GM21619 (cell line): ENCODE data around the gene ROBO2.

Experiments
- ATAC-seq: cut with Tn5 transposase; IDR thresholded peaks from one replicate; pipeline ENCODE4 v1.9.1; 2021; ENCODE audit not compliant: unreplicated experiment

Gene ROBO2

DNA sequence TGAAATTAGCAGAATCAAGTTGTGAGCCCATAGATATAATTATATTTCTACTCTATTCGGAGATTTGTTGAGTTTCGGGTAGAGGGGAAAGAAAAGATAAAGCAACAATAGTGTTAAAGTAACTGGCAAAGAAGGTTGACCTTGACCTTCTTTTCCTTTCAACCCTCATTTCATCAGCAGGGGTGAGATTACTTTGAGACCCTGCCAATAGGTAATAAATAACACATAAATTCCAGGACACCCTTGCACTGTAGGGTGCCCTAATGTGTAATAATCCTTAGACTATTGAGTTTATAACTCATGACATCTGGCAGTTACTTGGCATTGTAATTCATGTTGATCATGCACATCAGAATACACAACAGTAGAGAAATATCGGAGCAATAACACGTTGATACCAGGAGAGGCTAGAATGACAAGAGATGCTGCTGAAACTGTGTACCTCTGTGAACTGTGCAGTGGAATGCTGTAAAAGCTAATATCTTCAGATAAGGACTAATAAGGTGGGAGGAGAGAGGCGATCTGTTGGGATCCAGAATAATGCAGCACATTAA, 426.7 kb downstream of the ROBO2 start:
- no peak for ATAC-seq

DNA sequence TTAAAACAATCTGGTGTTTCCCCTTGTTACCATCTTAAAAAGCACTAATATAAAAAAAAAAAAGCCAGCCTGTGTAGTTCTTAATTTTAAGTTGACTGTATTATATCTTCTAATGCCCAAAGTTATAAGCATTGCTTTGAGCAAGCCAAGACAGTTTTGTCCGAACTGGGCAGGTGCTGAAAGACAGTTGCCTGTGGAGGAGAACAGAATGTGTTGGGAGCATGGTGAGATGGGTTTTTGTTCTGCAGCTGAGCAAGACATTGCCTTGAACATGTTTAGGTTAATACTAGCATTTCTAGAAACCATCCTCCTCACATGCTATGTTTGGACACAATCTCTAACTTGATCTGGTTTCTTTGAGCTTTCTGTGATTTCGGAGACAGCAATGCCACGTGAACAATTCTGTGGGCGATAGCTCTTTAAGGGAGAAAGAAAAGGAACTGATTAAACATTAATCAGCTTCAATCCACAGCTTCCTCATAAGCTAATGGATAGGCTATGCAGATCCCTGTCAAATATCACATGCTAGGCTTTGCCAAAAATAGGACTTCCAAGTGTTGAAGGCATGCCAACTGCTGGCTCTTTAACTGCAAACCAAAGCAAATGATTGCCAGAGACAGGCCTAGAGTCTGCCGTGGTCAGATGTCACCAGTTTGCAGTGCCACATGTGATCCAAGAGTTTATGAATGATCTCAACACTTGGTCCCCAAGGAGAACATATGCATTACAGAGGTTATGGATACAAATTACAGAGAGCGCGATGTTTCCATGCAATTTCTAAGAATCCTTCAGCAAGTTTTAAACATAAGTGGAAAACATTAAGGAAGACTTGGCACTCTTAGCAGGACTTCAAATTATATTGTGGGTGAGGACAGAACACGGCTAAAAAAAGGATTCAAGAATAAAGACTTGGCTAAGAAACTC, 428.1 kb downstream of the ROBO2 start:
- ATAC-seq = no peak

DNA sequence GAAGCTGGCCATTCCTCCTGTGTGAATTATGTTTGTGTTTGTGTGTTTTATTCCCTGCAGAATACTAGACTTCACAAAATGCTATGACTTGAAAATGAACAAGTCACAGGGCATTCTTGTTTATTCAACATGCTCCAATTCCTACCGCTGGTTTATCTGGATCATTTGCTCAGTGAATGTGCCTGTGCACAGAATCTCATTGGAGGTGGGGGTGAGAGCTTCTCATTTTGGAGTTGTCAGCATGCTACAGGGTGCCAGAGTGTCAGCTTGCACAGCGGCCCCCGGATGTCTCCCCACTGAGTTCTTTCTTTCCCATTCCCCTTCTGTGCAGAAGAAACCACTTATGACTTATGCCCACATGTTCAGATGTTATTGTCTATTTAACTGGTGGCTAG, 428.7 kb downstream of the ROBO2 start:
- ATAC-seq = no peak

DNA sequence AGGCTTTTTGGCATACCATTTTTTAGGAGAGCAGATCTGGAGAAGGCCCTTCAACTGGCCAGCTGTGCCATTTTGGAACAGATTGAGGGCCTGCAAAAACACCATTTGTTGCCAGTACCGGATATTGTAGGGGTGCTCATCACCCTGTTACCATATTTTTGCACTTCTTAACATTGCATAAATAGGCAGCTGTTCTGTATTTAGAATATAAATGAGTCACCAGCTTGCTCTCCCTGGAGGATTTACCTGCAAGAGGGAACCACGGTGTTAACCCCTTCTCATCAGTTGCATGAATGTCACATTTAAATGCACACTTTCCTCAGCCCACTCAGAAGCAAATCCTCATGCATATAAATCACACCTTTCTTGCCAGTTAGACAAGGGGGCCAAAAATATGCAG, 435.6 kb downstream of the ROBO2 start:
- ATAC-seq = no peak

DNA sequence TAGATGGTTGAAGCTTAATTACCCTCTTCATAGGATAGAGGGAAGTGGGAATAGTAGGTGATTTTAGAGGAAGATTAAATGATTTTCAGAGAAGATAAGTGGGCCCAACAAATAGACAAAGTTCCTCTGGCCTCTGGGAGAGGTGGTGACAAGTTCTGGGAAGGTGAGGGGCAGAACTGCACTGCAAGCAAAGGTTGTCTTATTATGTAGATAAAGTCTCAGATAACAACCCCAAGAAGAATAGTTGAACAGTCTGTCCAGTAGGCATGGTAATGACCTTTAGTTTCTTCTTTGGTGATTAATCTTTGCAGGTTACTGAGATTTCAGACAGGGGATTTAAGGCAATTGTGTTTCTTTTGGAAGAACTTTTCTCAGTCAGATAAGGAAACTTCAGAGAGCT, 439.1 kb downstream of the ROBO2 start:
- no peak for ATAC-seq

DNA sequence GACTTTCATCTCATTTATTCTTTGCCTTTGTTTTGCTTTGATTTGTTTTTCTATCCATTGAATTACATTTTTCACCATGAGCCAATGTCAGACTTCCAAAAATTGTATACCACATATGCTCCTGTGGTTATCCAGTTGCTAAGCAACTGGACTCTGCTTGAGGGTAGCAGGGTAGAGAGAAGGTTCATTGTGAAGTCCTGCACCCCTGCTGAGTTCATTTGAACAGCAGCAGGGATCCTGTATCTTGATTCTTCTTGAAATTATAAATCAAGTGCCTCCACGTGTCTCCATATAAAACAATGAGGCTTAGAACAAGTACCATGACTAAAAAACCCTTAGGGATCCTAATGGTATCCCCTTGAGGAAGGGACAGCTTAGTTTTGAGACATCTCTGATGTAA, 449.3 kb downstream of the ROBO2 start:
- no peak for ATAC-seq

DNA sequence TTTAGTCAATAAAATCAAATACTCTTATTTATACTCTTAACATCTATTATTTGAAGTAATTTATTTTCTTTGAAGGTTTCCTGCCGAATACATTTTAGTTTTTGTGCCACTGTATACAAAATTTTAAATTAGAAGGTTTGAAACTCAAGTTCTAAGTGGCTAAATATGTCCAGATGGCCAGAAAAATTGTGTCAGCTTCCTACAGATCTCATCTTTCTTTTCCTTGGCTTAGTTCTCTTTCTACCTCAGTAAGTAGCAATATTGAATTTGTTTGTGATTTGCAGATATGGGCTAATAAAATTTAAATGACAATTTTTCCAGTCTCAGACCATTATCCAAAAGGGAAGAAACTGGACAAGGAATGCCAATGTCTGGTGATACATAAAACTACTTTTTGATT, 452.1 kb downstream of the ROBO2 start:
- no peak for ATAC-seq

DNA sequence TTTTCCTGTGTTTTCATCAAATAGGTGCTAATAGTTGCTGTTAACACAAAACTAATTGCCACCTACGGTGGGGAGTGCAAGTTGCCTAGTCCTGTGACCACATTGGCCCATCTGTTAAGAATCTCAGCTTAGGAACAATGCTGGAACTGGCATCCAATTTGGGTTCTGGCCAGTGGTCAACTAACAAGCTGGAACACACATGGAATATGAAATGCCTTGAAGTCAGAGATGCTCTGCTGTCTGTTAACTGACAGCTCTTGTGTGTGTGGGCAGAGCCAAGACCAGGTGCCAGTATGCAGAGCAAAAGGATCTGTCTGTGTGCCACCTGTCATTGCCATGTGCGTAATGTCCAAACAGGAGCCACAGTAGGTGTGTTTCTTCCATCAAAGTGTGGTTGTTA, 460.8 kb downstream of the ROBO2 start:
- no peak for ATAC-seq

DNA sequence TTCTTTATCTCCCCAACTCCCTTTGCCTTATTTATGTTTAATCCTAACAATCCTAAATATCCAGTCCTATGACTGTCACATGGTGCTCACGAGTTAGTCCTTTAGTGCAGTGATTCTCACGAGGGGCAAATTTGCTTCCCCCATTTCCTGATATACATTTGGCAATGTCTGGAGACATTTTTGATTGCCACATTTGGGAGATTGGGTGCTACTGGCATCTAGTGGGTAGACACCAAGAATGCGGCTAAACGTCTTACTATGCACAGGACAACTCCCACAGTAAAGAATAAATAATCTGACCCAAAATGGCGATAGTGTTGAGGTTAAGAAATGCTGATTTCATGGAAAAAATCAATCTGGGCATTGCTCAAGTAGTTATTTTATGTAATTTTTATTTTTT, 466.5 kb downstream of the ROBO2 start:
- ATAC-seq = no peak

DNA sequence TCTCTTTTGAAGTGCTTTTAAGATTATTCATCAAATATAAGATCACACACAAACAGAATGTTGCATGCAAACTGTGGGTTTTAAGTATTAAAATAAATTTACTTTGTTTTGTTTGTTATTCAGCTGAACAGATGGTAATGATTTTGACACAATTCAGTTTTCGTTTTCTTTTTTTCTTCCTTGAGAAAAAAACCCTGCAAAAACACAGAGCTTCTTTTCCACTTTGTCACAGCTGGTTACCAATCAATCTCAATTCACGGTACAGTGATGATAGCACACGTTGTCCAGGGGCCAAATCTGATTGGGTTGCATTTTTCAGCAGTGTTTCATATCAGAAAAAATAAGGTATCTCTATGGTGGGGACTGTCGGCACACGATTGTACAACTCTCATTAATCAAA, 473.6 kb downstream of the ROBO2 start:
- ATAC-seq = no peak

DNA sequence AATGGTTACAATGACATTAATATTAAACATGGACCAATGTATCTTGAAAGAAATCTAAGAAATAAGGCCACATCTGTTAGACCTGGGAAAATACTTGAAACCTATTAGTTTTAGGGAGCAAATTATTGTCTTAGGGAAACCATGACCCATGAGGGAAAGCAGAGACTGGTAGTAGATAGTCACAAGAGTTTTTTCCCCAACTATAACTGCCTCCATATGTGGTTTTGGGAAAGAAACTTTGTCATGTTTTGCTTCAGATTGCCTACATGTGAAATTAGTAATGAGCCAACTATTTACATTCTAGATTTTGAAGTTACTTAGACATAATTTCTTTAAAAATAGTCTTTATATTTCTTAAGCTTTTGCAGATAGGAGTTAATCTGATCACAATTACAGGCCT, 474.9 kb downstream of the ROBO2 start:
- no peak for ATAC-seq

DNA sequence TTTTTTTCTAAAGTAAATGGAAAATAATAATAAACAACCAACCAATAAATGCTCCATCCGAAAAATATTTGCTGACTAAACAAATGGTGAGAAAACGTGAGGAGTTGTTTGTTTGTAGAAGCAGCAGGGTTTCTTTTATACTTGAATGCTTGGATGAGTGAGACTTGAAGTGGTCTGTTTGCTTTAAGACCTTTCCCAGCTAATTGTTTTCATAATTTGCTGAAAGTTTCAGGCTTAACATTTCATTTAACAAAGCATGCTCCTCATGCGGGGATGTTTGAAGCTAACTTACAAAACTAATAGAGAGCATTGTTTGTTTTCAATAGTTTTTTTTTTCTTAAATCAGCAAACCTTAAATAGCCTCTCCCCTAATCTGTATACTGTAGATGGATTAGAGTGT, 484.6 kb downstream of the ROBO2 start:
- no peak for ATAC-seq

DNA sequence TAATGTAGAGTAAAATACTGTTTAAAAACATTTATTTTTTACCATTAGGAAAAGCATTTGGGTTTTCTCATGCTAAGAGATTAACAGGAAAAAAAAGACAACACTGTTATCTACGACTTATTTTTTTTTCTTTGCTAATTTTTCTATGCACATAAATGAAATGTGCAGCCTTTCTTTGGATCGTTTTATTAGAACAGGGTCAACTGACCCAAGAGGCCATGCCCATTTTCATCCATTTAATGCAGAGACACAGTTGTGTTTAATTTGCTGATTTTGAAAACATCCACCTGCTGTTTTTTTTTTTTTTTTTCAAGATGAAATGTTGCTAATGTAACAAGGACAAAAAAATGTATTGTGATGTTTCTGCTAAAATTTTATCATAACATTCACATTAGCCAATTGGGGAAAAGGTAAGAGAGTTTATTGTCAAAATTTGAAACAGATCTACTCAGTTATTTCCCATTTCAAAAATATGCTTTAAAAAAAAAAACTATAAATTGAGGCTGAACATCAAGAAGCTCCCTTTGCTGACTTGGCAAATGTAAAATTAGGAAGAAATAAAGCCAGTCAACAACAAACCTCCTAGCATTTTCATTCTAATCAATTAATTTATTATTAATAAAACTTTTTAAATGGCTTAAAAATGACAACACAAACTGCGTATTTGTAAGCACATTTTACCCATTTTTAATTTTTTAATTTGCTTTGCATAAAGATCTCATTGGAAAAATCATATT, 485.2 kb downstream of the ROBO2 start:
- no peak for ATAC-seq

DNA sequence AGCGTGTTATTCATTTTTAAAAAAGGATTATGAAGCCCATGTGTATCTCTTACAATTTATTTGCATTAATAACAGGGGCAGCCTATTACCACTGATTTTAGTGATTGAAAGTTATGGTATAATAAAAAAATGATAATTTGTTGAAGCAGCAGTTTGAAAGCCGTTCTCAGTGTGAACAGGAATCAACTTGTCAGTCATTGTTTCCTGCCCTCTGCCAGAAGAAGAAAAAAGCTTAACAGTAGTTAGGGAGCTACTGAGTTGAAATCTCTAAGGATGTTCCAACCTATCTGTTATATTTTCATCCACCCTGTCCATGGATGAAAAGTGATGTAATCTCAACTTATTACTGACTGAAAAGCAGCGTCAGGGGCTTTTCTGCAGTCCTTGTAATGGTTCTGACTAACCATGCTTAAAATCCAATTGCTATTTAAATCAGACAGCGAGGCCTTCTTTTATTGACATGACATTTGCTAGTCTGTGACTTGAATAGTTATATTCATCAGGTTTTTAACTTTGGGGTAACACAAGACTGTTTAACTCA, 486.7 kb downstream of the ROBO2 start:
- no peak for ATAC-seq

DNA sequence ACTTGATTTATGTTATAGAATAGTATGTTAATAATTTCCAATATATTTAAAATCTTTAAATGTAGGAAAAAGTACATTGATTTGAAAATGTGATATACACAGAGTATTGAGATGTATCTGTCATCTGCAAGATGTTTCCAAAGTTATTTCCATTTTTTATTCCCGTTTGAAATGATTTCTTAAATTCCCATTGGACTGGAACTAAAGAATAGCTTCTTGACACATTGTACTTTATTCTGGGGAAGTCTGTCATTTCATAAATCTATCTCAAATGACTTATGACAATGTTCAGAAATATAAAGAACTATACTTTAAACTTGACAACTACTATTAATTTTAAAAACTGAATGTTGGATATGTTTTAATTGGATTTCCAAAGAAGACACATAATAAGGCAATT, 489.6 kb downstream of the ROBO2 start:
- ATAC-seq = no peak

DNA sequence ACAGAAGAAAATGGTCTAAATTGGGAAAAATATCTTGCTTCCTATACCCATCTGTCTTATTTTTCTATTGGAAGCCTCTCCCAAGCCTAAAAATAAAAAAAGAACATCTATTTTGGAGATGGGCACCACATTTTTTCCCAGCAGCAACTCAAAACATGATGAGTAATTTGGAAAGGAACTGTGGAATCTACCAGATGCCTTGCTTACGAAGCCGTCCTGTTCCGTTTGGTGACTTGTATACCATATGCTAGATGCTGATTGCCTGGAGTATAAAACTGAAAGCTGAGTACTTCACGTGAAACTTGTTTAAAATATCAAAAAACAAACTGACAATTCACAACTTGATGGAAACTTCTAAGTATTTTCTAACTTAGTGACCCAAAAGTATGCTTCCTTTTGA, 491.0 kb downstream of the ROBO2 start:
- no peak for ATAC-seq

DNA sequence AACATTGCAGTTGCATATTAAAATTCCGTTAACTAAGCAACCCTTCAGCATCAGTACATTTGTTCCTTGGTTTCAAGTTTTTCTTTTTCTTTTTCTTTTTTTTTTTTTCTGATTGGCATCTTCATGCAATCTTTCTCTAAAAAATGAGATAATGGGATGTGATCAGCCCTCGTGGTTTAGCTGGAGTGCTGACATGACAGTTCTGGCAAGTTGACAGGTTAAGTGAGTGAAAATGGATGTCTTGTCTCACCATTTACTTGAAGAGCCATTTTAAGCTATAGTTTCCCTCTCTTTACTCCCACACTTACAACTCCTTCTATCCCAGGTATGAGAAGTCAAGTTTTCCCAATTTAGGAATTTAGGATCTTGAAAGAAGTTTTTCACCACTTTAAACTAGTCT, 495.2 kb downstream of the ROBO2 start:
- ATAC-seq = no peak

DNA sequence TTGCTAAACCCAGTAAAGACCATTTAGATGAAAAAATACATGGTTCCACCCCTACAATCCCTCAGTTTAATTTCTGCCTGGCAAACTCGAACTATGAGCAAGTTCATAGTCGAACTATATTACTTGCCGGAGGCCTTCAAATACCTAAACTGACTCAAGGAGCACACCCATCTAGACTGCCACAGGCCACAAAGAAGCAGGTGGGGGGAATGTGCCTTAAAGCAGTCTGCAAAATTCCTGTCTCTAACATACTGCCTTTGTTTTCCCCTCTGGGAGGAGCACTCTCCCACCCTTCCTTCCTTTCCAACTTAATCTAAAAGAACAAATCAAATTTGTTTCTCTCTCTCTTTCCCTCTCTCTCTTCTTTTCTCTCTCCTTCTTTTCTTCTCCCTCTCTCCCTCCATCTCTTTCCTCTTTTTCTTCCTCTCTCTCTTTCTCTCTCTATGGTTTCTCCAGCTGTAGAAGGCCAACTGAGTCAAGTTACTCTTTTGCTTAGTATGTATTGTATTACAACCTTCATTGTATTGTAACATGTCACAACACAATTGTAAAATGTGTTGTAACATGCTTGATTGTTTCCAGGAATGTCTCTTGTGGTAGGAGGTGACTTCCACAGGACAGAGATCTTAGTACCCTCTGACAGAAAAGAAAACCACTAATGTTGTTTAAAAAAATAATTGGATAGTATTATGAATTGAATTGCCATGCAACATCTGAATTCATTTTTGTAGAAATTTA, 496.3 kb downstream of the ROBO2 start:
- ATAC-seq = no peak

DNA sequence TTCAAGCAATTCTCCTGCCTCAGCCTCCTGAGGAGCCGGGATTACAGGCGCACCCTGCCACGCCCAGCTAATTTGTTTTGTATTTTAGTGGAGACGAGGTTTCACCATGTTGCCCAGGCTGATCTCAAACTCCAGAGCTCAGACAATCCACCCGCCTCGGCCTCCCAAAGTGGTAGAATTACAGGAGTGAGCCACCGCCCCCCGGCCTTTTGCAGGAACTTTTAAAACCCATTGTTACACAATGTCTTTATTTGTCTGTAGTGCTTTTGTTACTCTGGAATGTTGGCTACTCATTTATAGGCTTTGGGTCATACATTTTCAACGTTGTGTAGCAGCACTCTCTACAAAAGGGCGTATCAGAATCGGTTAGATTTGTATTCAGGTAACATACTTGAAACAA, 499.1 kb downstream of the ROBO2 start:
- ATAC-seq = no peak

DNA sequence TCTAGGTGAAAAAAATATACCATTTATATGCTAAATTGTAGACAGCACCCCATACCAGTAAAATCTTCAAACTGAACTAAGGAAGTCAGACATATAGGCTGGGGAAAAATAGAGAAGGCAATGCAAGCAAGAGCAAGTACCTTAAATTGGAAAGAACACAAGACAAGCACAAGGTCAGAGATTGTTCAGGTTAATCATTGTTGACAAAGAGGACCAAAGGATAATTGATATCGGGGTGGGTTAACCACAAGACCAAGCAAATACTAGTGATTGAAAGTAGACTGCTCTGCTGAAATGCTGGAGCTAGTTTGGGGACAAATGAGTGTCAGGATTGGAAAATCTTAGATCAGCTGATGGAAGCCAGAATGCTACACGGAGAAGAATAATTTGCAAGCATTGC, 499.8 kb downstream of the ROBO2 start:
- no peak for ATAC-seq
